Mesothelial cell of epicardium (in vitro differentiated cells): ENCODE measurements around the gene GAN. TPM values are rescaled to one million over a fixed set of nuclear protein-coding genes. Genes with fewer than 3 reads are reported as not detected.
"Not testable (repeated sequence)": the region's sequence is repeated elsewhere in the genome, so short reads cannot be mapped to it uniquely, and the experiment has no call there.

Source experiments
- DNase-seq, 2 experiments: peaks; one replicate each; pipeline ENCODE4 v3.0.0; 2021; ENCODE audit warnings: low spot score in 2 of 2; ENCODE audit not compliant: unreplicated experiment in 2 of 2
- H3K27ac Mint-ChIP-seq: 2 replicates; pipeline ENCODE4 v1.8.0; 2021; ENCODE audit warnings: mixed read lengths
- H3K27me3 Mint-ChIP-seq: 2 replicates; pipeline ENCODE4 v1.8.0; 2021; ENCODE audit warnings: low read depth, mixed read lengths
- H3K36me3 Mint-ChIP-seq: 2 replicates; pipeline ENCODE4 v1.8.0; 2021; ENCODE audit warnings: mixed read lengths
- H3K4me1 Mint-ChIP-seq: 2 replicates; pipeline ENCODE4 v1.8.0; 2021; ENCODE audit warnings: mixed read lengths
- H3K4me3 Mint-ChIP-seq: 2 replicates; pipeline ENCODE4 v1.8.0; 2021; ENCODE audit warnings: mild to moderate bottlenecking, moderate library complexity, mixed read lengths
- H3K9me3 Mint-ChIP-seq: 2 replicates; pipeline ENCODE4 v1.8.0; 2021; ENCODE audit warnings: mixed read lengths
- CTCF ChIP-seq: fragments of 200-600 bp; sonication (generic); IDR thresholded peaks from one replicate; pipeline ENCODE4 v1.5.0; 2021; ENCODE audit warnings: antibody characterized with exemption; ENCODE audit not compliant: unreplicated experiment
- total RNA-seq: library from RNA; stranded (reverse); gene quantifications from 3 replicates; pipeline ENCODE4 v1.2.1, GENCODE V29; 2021

The GAN gene
- total RNA-seq, 1 donor from 2014 or later: 14.2 TPM

- peaks cover 3% of the 10 kb centered on the region for H3K36me3 Mint-ChIP-seq
- H3K4me3 Mint-ChIP-seq: no peak overlapping the region
- H3K9me3 Mint-ChIP-seq: peaks cover 9% of the 10 kb centered on the region
- no peaks in the 10 kb centered on the region for H3K27me3 Mint-ChIP-seq
- H3K27ac Mint-ChIP-seq: no peak overlapping the region
- H3K4me1 Mint-ChIP-seq: peaks cover 8% of the 10 kb centered on the region
- no peak for DNase-seq
- TF ChIP-seq CTCF: no peak
Measured at GRCh38 chr16:81403208-81403600, 88.4 kb downstream of the GAN start.

GRCh38 chr16:81403601-81404391 lies 89.0 kb downstream of the GAN start:
- Mint-ChIP-seq H3K27ac (no peak overlapping the region), H3K4me3 (peak overlapping the region; percentile 24), H3K27me3 (no peaks in the 10 kb centered on the region), H3K36me3 (peaks cover 3% of the 10 kb centered on the region), H3K4me1 (peaks cover 8% of the 10 kb centered on the region), H3K9me3 (peaks cover 9% of the 10 kb centered on the region)
- peak; percentile 79 to 94 for DNase-seq
- peak; percentile 96 for TF ChIP-seq CTCF

- H3K4me1 Mint-ChIP-seq, H3K27me3 Mint-ChIP-seq, H3K4me3 Mint-ChIP-seq, H3K9me3 Mint-ChIP-seq, H3K36me3 Mint-ChIP-seq, DNase-seq, H3K27ac Mint-ChIP-seq: not testable (repeated sequence)
Measured at GRCh38 chr16:81405002-81405401, 90.2 kb downstream of the GAN start.

GRCh38 chr16:81405702-81406113 lies 90.9 kb downstream of the GAN start:
- Mint-ChIP-seq H3K9me3 (no peaks in the 10 kb centered on the region), H3K27me3 (no peaks in the 10 kb centered on the region), H3K4me3 (no peak overlapping the region), H3K27ac (peak overlapping the region; percentile 83), H3K36me3 (no peaks in the 10 kb centered on the region), H3K4me1 (peaks cover 8% of the 10 kb centered on the region)
- no peak for DNase-seq
- peak; percentile 10 for TF ChIP-seq CTCF

GRCh38 chr16:81408409-81408950 lies 93.7 kb downstream of the GAN start:
- H3K27me3 Mint-ChIP-seq: no peaks in the 10 kb centered on the region
- no peak for DNase-seq
- peaks cover 7% of the 10 kb centered on the region for H3K4me1 Mint-ChIP-seq

More at GRCh38 chr16:81408409-81408950, 93.7 kb downstream of the GAN start:
- TF ChIP-seq CTCF: no peak
- Mint-ChIP-seq H3K27ac (no peak overlapping the region), H3K36me3 (no peaks in the 10 kb centered on the region), H3K9me3 (no peaks in the 10 kb centered on the region), H3K4me3 (no peak overlapping the region)
